ENCODE data around the gene TRAF5. TPM values are rescaled to one million over a fixed set of nuclear protein-coding genes. Genes with fewer than 3 reads are reported as not detected.
"Not testable (repeated sequence)": the region's sequence is repeated elsewhere in the genome, so short reads cannot be mapped to it uniquely, and the experiment has no call there.

The TRAF5 gene
- polyA plus RNA-seq, 3 donors, result 5.0 to 11.4 (median 5.6) TPM

GRCh38 chr1:211339631-211340041 is 13.0 kb downstream of the TRAF5 start:
- H3K27ac ChIP-seq (ENCODE audit: low read depth, low read length), result no peak overlapping the region
- WGBS, 3 donors, result 71 to 81% (median 74%) methylated on average over 6 of the region's 6 CpGs

- no peak overlapping the region for H3K27ac ChIP-seq (ENCODE audit: low read depth, low read length)
- 84 to 96% (median 92%) methylated on average over 10 of the region's 10 CpGs for whole genome bisulfite sequencing, 3 donors
Measured at GRCh38 chr1:211340622-211341507, 14.2 kb downstream of the TRAF5 start.

- WGBS, 3 donors, result 97 to 98% (median 98%) methylated on average over 1 of the region's 1 CpG
- no peak overlapping the region for H3K27ac ChIP-seq (ENCODE audit: low read depth, low read length)
Measured at GRCh38 chr1:211341999-211342398, 15.4 kb downstream of the TRAF5 start.

- H3K27ac ChIP-seq (ENCODE audit: low read depth, low read length), result no peak overlapping the region
- WGBS, 3 donors, result 67 to 76% (median 70%) methylated on average over 4 of the region's 4 CpGs
Measured at GRCh38 chr1:211343607-211344006, 17.0 kb downstream of the TRAF5 start.

GRCh38 chr1:211344152-211344618 is 17.6 kb downstream of the TRAF5 start:
- WGBS, 3 donors, result 54 to 70% (median 66%) methylated on average over 6 of the region's 6 CpGs
- H3K27ac ChIP-seq (ENCODE audit: low read depth, low read length), result no peak overlapping the region

- 88 to 100% (median 95%) methylated on average over 2 of the region's 2 CpGs for WGBS, 3 donors
- no peak overlapping the region for H3K27ac ChIP-seq (ENCODE audit: low read depth, low read length)
Measured at GRCh38 chr1:211345719-211346118, 19.1 kb downstream of the TRAF5 start.

- 47 to 83% (median 79%) methylated on average over 4 of the region's 4 CpGs for WGBS, 3 donors
- no peak overlapping the region for H3K27ac ChIP-seq (ENCODE audit: low read depth, low read length)
Measured at GRCh38 chr1:211347077-211347844, 20.6 kb downstream of the TRAF5 start.

GRCh38 chr1:211348547-211348946 is 21.9 kb downstream of the TRAF5 start:
- no peak overlapping the region for H3K27ac ChIP-seq (ENCODE audit: low read depth, low read length)

- no peak overlapping the region for H3K27ac ChIP-seq (ENCODE audit: low read depth, low read length)
Measured at GRCh38 chr1:211349741-211350140, 23.1 kb downstream of the TRAF5 start.

GRCh38 chr1:211352055-211352454 is 25.4 kb downstream of the TRAF5 start:
- H3K27ac ChIP-seq (ENCODE audit: low read depth, low read length), result not testable (repeated sequence)
- 96 to 97% (median 97%) methylated on average over 3 of the region's 3 CpGs for WGBS, 3 donors

More at GRCh38 chr1:211349741-211350140, 23.1 kb downstream of the TRAF5 start:
- 69 to 97% (median 95%) methylated on average over 2 of the region's 2 CpGs for WGBS, 3 donors

GRCh38 chr1:211352465-211352864 is 25.8 kb downstream of the TRAF5 start:
- no peak overlapping the region for H3K27ac ChIP-seq (ENCODE audit: low read depth, low read length)
- WGBS, 3 donors, result 94 to 98% (median 97%) methylated on average over 2 of the region's 2 CpGs

GRCh38 chr1:211352985-211353515 is 26.4 kb downstream of the TRAF5 start:
- no peak overlapping the region for H3K27ac ChIP-seq (ENCODE audit: low read depth, low read length)
- 58 to 74% (median 64%) methylated on average over 8 of the region's 8 CpGs for WGBS, 3 donors

GRCh38 chr1:211353562-211354212 is 27.1 kb downstream of the TRAF5 start:
- 0 to 57% (median 0%) methylated on average over 1 of the region's 1 CpG for whole genome bisulfite sequencing, 3 donors
- H3K27ac ChIP-seq (ENCODE audit: low read depth, low read length), result no peak overlapping the region

- 82 to 94% (median 94%) methylated on average over 4 of the region's 4 CpGs for WGBS, 3 donors
- H3K27ac ChIP-seq (ENCODE audit: low read depth, low read length), result no peak overlapping the region
Measured at GRCh38 chr1:211355873-211356272, 29.2 kb downstream of the TRAF5 start.

- 62 to 78% (median 66%) methylated on average over 5 of the region's 5 CpGs for WGBS, 3 donors
- H3K27ac ChIP-seq (ENCODE audit: low read depth, low read length), result no peak overlapping the region
Measured at GRCh38 chr1:211356723-211357407, 30.2 kb downstream of the TRAF5 start.

GRCh38 chr1:211358685-211359084 is 32.1 kb downstream of the TRAF5 start:
- H3K27ac ChIP-seq (ENCODE audit: low read depth, low read length), result no peak overlapping the region
- 96 to 97% (median 97%) methylated on average over 1 of the region's 1 CpG for WGBS, 3 donors

GRCh38 chr1:211359876-211360275 is 33.2 kb downstream of the TRAF5 start:
- no peak overlapping the region for H3K27ac ChIP-seq (ENCODE audit: low read depth, low read length)

GRCh38 chr1:211361202-211361601 is 34.6 kb downstream of the TRAF5 start:
- 83 to 97% (median 89%) methylated on average over 1 of the region's 1 CpG for WGBS, 3 donors
- H3K27ac ChIP-seq (ENCODE audit: low read depth, low read length), result no peak overlapping the region

More at GRCh38 chr1:211359876-211360275, 33.2 kb downstream of the TRAF5 start:
- WGBS, 3 donors, result 60 to 82% (median 78%) methylated on average over 3 of the region's 3 CpGs

Measured in adipose tissue (tissue), 3 donors.